ENCODE data around the gene ATP6V0E2. TPM values are rescaled to one million over a fixed set of nuclear protein-coding genes. Genes with fewer than 3 reads are reported as not detected.

The ATP6V0E2 gene
- total and polyA plus RNA-seq, 2 experiments from 2014 or later, result 11.6 to 25.6 TPM

DNA sequence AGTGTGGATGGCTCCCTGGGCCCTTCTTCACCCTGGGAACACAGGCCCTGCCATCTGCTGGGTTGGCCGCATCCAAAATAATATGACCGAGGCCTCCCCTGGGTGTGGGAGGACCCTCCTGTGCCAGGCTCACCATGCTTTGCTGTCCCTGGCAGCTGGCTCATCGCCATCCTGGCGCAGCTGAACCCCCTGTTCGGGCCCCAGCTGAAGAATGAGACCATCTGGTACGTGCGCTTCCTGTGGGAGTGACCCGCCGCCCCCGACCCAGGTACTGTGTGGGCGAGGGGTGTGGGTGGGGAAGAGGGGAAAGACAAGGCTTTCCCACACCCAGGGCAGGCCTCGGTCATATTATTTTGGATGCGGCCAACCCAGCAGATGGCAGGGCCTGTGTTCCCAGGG, 4.8 kb downstream of the ATP6V0E2 start:
- no peaks in the 10 kb centered on the region for H3K36me3 ChIP-seq (replicated peaks; ENCODE audit: insufficient read depth, low read depth)
- H3K4me1 ChIP-seq (ENCODE audit: insufficient read depth), result peaks cover 4% of the 10 kb centered on the region
- H3K4me3 ChIP-seq, result no peak overlapping the region
- no peak overlapping the region for H3K27ac ChIP-seq
- no peaks in the 10 kb centered on the region for H3K27me3 ChIP-seq
- H3K9me2 ChIP-seq (replicated peaks; ENCODE audit: insufficient read depth), result no peaks in the 10 kb centered on the region
- H4K20me1 ChIP-seq (ENCODE audit: insufficient read depth, poor library complexity, severe bottlenecking), result no peaks in the 10 kb centered on the region
- no peaks in the 10 kb centered on the region for H3K79me2 ChIP-seq
- H3K4me2 ChIP-seq, result no peak overlapping the region
- H3K9me3 ChIP-seq (ENCODE audit: low read depth), result no peaks in the 10 kb centered on the region
- TF ChIP-seq, protein P1, sequence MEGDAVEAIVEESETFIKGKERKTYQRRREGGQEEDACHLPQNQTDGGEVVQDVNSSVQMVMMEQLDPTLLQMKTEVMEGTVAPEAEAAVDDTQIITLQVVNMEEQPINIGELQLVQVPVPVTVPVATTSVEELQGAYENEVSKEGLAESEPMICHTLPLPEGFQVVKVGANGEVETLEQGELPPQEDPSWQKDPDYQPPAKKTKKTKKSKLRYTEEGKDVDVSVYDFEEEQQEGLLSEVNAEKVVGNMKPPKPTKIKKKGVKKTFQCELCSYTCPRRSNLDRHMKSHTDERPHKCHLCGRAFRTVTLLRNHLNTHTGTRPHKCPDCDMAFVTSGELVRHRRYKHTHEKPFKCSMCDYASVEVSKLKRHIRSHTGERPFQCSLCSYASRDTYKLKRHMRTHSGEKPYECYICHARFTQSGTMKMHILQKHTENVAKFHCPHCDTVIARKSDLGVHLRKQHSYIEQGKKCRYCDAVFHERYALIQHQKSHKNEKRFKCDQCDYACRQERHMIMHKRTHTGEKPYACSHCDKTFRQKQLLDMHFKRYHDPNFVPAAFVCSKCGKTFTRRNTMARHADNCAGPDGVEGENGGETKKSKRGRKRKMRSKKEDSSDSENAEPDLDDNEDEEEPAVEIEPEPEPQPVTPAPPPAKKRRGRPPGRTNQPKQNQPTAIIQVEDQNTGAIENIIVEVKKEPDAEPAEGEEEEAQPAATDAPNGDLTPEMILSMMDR (IDR thresholded peaks at IDR 0.05; ENCODE audit: poor library complexity), result no peak
- TF ChIP-seq EZH2phosphoT487 (IDR thresholded peaks at IDR 0.05; ENCODE audit: low read depth, severe bottlenecking, unreplicated experiment) (no peak), EZH2 (IDR thresholded peaks at IDR 0.05; ENCODE audit: borderline replicate concordance) (no peak)
- 89% methylated on average over 11 of the region's 13 CpGs for WGBS (ENCODE audit: low lambda C conversion rate, missing lambda C conversion rate)
- no peak for DNase-seq (ENCODE audit: low spot score)
- H2AFZ ChIP-seq, result no peak overlapping the region

DNA sequence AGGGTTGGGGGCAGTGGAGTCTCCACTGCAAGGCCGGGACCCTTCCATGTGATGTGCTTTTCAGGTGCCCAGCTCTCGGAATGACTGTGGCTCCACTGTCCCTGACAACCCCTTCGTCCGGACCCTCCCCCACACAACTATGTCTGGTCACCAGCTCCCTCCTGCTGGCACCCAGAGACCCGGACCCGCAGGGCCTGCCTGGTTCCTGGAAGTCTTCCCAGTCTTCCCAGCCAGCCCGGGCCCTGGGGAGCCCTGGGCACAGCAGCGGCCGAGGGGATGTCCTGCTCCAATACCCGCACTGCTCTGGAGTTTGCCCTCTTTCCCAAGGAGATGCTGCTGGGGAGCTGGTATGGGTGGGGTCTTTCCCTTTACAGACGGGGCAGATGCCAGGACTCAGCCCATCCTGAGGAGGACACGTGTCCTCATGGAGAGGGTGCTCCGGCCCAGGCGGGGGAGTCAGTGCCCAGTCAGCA, 5.5 kb downstream of the ATP6V0E2 start:
- no peak overlapping the region for H3K4me2 ChIP-seq
- no peaks in the 10 kb centered on the region for H3K9me3 ChIP-seq (ENCODE audit: low read depth)
- no peak overlapping the region for H2AFZ ChIP-seq
- no peaks in the 10 kb centered on the region for H3K79me2 ChIP-seq
- H3K4me3 ChIP-seq, result no peak overlapping the region
- no peaks in the 10 kb centered on the region for H3K4me1 ChIP-seq (ENCODE audit: insufficient read depth)
- no peak overlapping the region for H3K27ac ChIP-seq
- H3K9me2 ChIP-seq (replicated peaks; ENCODE audit: insufficient read depth), result no peaks in the 10 kb centered on the region
- 93% methylated on average over 14 of the region's 14 CpGs for WGBS (ENCODE audit: low lambda C conversion rate, missing lambda C conversion rate)
- no peaks in the 10 kb centered on the region for H3K27me3 ChIP-seq
- H4K20me1 ChIP-seq (ENCODE audit: insufficient read depth, poor library complexity, severe bottlenecking), result no peaks in the 10 kb centered on the region
- H3K36me3 ChIP-seq (replicated peaks; ENCODE audit: insufficient read depth, low read depth), result no peaks in the 10 kb centered on the region
- no peak for DNase-seq (ENCODE audit: low spot score)
- TF ChIP-seq EZH2 (IDR thresholded peaks at IDR 0.05; ENCODE audit: borderline replicate concordance) (no peak), EZH2phosphoT487 (IDR thresholded peaks at IDR 0.05; ENCODE audit: low read depth, severe bottlenecking, unreplicated experiment) (no peak)
- TF ChIP-seq, protein P1 (IDR thresholded peaks at IDR 0.05; ENCODE audit: poor library complexity), result no peak

DNA sequence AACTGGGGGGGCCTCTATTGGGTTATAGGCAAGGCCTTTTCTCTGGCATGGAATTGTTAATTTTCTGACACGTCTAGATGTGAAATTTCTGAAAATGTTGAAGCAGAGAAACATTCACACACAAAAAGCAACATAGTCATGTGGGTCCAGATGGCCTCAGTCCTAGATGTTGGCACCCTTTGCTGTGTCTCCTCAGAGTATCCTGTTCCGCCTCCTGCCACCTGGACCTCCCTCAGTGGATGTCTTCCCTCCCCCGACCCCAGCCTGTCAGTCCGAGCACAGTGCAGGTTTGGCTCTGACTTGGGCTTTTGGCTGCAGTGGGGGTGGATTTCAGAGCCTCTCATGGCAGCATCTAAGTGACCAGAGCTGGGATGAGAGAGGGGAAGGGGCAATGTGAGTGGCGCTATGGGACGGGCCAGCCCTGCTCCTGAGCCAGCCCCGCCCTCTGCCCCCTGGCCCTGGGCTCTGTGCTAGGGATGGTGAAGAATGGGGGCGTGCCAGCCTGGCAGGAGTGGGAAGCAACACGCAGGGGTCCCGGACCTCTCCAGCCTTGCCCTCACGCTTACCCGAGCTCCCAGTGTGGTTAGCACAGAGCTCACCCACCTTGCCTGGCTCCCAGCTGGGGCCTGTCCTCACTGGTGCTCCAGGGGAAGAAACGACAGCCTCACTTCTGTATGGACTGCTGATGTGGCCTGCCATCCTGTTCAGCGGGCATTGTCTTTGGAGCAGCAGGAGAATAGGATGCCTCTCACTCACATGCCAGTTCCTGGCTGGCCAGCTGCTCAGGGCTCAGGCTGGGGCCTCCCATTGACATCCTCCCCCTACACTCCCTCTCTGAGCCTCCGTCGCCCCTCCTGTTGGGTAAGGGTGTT, 6.2 kb downstream of the ATP6V0E2 start:
- H3K36me3 ChIP-seq (replicated peaks; ENCODE audit: insufficient read depth, low read depth), result no peaks in the 10 kb centered on the region
- DNase-seq (ENCODE audit: low spot score), result no peak
- H2AFZ ChIP-seq, result no peak overlapping the region
- no peak overlapping the region for H3K4me2 ChIP-seq
- H3K9me3 ChIP-seq (ENCODE audit: low read depth), result no peaks in the 10 kb centered on the region
- H3K27me3 ChIP-seq, result no peaks in the 10 kb centered on the region
- WGBS (ENCODE audit: low lambda C conversion rate, missing lambda C conversion rate), result 95% methylated on average over 16 of the region's 16 CpGs
- no peaks in the 10 kb centered on the region for H3K9me2 ChIP-seq (replicated peaks; ENCODE audit: insufficient read depth)
- H3K27ac ChIP-seq, result no peak overlapping the region
- H3K4me3 ChIP-seq, result no peak overlapping the region
- no peaks in the 10 kb centered on the region for H4K20me1 ChIP-seq (ENCODE audit: insufficient read depth, poor library complexity, severe bottlenecking)
- no peaks in the 10 kb centered on the region for H3K4me1 ChIP-seq (ENCODE audit: insufficient read depth)
- no peak for TF ChIP-seq EZH2 (IDR thresholded peaks at IDR 0.05; ENCODE audit: borderline replicate concordance)
- TF ChIP-seq, protein P1 (IDR thresholded peaks at IDR 0.05; ENCODE audit: poor library complexity), result no peak
- H3K79me2 ChIP-seq, result no peaks in the 10 kb centered on the region

Data from hepatocyte (in vitro differentiated cells).